ENCODE results near the gene MKRN3. TPM values are rescaled to one million over a fixed set of nuclear protein-coding genes. Genes with fewer than 3 reads are reported as not detected.
"Not testable (repeated sequence)": the region's sequence is repeated elsewhere in the genome, so short reads cannot be mapped to it uniquely, and the experiment has no call there.

MKRN3 gene
- total RNA-seq, 3 donors from 2014 or later, result 0.16 to 0.98 TPM; not detected in 1

GRCh38 chr15:23596736-23597135, 31.3 kb downstream of the MKRN3 start:
- Histone ChIP-seq H3K4me3 (no peak overlapping the region), H3K9me3 (no peaks in the 10 kb centered on the region), H3K36me3 (no peaks in the 10 kb centered on the region), H3K27me3 (no peaks in the 10 kb centered on the region), H3K27ac (no peak overlapping the region), H3K4me1 (no peaks in the 10 kb centered on the region)
- TF ChIP-seq POLR2A (IDR thresholded peaks at IDR 0.05) (no peak), CTCF (IDR thresholded peaks at IDR 0.05) (no peak), POLR2AphosphoS5 (IDR thresholded peaks at IDR 0.05) (no peak)
- no peak for DNase-seq (ENCODE audit: low spot score in 2 of 2)
- intact Hi-C loops (cut with DNase I; ENCODE audit: low total_unique reads), result no loop called here

GRCh38 chr15:23597278-23597677, 31.8 kb downstream of the MKRN3 start:
- intact Hi-C loops (cut with DNase I; ENCODE audit: low total_unique reads); H3K4me3 ChIP-seq; DNase-seq (ENCODE audit: low spot score in 2 of 2); H3K27ac ChIP-seq; H3K36me3 ChIP-seq; H3K27me3 ChIP-seq; H3K9me3 ChIP-seq; H3K4me1 ChIP-seq: not testable (repeated sequence)

GRCh38 chr15:23599053-23599452, 33.6 kb downstream of the MKRN3 start:
- H3K27me3 ChIP-seq, result no peaks in the 10 kb centered on the region
- intact Hi-C loops (cut with DNase I; ENCODE audit: low total_unique reads), result no loop called here
- no peak overlapping the region for H3K4me3 ChIP-seq
- no peak overlapping the region for H3K27ac ChIP-seq
- no peaks in the 10 kb centered on the region for H3K36me3 ChIP-seq
- TF ChIP-seq CTCF (IDR thresholded peaks at IDR 0.05), result no peak
- no peak for TF ChIP-seq POLR2AphosphoS5 (IDR thresholded peaks at IDR 0.05)
- TF ChIP-seq POLR2A (IDR thresholded peaks at IDR 0.05), result no peak
- no peaks in the 10 kb centered on the region for H3K4me1 ChIP-seq
- DNase-seq (ENCODE audit: low spot score in 2 of 2), result no peak
- H3K9me3 ChIP-seq, result no peaks in the 10 kb centered on the region

GRCh38 chr15:23602124-23602523, 36.6 kb downstream of the MKRN3 start:
- Histone ChIP-seq H3K4me1 (no peaks in the 10 kb centered on the region), H3K36me3 (no peaks in the 10 kb centered on the region), H3K4me3 (no peak overlapping the region), H3K9me3 (peaks cover 0 to 5% of the 10 kb centered on the region in 2 donors), H3K27me3 (no peaks in the 10 kb centered on the region), H3K27ac (no peak overlapping the region)
- DNase-seq (ENCODE audit: low spot score in 2 of 2), result no peak
- TF ChIP-seq POLR2AphosphoS5 (IDR thresholded peaks at IDR 0.05), result no peak
- intact Hi-C loops (cut with DNase I; ENCODE audit: low total_unique reads), result no loop called here

GRCh38 chr15:23606226-23606625, 40.8 kb downstream of the MKRN3 start:
- Histone ChIP-seq H3K4me3 (no peak overlapping the region), H3K9me3 (peaks cover 0 to 5% of the 10 kb centered on the region in 2 donors), H3K36me3 (no peaks in the 10 kb centered on the region), H3K4me1 (no peaks in the 10 kb centered on the region), H3K27ac (no peak overlapping the region), H3K27me3 (no peaks in the 10 kb centered on the region)
- intact Hi-C loops (cut with DNase I; ENCODE audit: low total_unique reads), result no loop called here
- DNase-seq (ENCODE audit: low spot score in 2 of 2), result no peak
- no peak for TF ChIP-seq POLR2A (IDR thresholded peaks at IDR 0.05)
- TF ChIP-seq CTCF (IDR thresholded peaks at IDR 0.05), result no peak
- TF ChIP-seq POLR2AphosphoS5 (IDR thresholded peaks at IDR 0.05), result no peak

- no peak for TF ChIP-seq POLR2AphosphoS5 (IDR thresholded peaks at IDR 0.05)
- TF ChIP-seq POLR2A (IDR thresholded peaks at IDR 0.05), result no peak
- TF ChIP-seq CTCF (IDR thresholded peaks at IDR 0.05), result no peak
- H3K4me1 ChIP-seq, result no peaks in the 10 kb centered on the region
- peaks cover 6 to 16% of the 10 kb centered on the region in 2 donors for H3K9me3 ChIP-seq
- H3K36me3 ChIP-seq, result no peaks in the 10 kb centered on the region
- H3K27ac ChIP-seq, result no peak overlapping the region
- no peak for DNase-seq (ENCODE audit: low spot score in 2 of 2)
- intact Hi-C loops (cut with DNase I; ENCODE audit: low total_unique reads), result no loop called here
- H3K4me3 ChIP-seq, result no peak overlapping the region
- no peaks in the 10 kb centered on the region for H3K27me3 ChIP-seq
These were observed 51.1 kb downstream of the MKRN3 start for GRCh38 chr15:23616536-23616935.

Other genes starting within 250 kb of the MKRN3 start
- not detected for gene GOLGA6L26, start 231.5 kb upstream of the MKRN3 start, total RNA-seq
- under 1 TPM in 2 of 3 donors, not detected in 1; under 0.01 to 0.44 TPM for gene GOLGA8S, start 210.9 kb upstream of the MKRN3 start, total RNA-seq
- gene GOLGA6L2, start 118.4 kb upstream of the MKRN3 start, total RNA-seq, result not detected
- gene MAGEL2, start 82.2 kb downstream of the MKRN3 start, total RNA-seq, result under 1 TPM; 0.15 to 0.33 (median 0.16) TPM
- 100 to 1,000 TPM in 1 of 3 donors, 10 to 100 TPM in 2; 39.2 to 105 (median 41.6) TPM for gene NDN, start 121.6 kb downstream of the MKRN3 start, total RNA-seq

Measured in breast epithelium (tissue), 4 donors.